GM19372 (cell line): Measurements from ENCODE around the gene ZNF132.
"Not testable (repeated sequence)": the region's sequence is repeated elsewhere in the genome, so short reads cannot be mapped to it uniquely, and the experiment has no call there.

Source experiments
- ATAC-seq: cut with Tn5 transposase; IDR thresholded peaks from one replicate; pipeline ENCODE4 v1.9.1; 2021; ENCODE audit warnings: mild to moderate bottlenecking, low read depth, moderate library complexity; ENCODE audit not compliant: unreplicated experiment

The ZNF132 gene

GRCh38 chr19:58408152-58409009, 31.6 kb downstream of the ZNF132 start, which contains the start of gene ZNF584:
Gene ZNF584 (plus strand): TSS chr19:58408649. CDS start chr19:58409148, 499 bp downstream.
- peak; percentile 95 for ATAC-seq

GRCh38 chr19:58407658-58408151, 32.2 kb downstream of the ZNF132 start:
- ATAC-seq: no peak

DNA sequence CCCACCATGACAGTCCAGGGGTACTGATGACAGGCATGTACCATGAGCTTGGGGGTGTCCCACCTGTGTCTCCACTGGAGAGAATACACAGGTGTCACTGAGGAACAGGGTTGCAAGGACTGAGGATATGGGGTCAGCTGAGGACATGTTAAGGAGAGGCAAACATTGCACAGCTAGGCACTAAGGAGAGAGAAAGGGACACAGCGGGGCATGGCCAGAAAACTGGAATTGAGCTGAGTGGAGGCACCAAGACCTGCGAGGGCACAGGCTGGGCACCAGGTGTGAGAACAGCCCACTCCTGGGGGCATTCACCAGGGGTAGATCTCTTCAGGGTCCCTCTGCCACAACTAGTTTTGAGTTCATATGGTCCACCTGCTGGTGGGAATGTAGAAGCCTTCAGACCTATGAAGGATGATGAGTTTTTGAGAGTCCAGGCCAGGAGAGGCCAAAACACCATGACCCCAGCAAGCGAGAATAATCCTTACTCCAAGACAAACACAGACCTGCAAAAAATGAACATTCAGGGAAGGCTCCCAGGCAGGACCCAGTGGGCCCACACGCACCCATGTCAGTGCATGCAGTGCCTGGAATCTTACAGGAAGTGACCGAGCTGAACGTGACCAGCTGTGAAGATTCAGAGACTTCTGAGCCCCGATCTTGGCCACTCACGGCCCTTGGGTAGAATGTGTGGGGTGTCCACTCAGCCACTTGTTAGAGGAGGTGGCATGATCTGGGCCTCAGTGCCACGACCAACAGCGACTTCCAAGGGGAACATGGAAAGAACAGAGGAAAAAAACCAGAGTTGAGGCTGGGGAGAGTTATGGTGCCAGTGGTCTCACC, 32.9 kb downstream of the ZNF132 start:
- ATAC-seq: no peak

DNA sequence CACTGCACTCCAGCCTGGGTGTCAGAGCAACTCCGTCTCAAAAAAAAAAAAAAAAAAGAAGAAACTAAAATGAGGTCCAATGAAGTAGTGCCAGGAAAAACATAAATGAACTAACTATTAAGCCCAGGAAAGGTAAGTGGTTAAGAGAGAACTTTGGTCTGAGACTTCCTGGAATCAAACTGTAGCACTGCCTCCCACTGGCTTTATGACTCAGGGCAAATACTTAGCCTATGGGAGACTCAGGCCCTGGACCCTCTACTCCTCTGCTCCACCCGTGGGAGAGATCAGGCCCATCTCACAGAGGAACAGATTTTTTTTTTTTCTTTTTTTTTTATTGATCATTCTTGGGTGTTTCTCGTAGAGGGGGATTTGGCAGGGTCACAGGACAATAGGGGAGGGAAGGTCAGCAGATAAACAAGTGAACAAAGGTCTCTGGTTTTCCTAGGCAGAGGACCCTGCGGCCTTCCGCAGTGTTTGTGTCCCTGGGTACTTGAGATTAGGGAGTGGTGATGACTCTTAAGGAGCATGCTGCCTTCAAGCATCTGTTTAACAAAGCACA, 36.0 kb downstream of the ZNF132 start:
- ATAC-seq: not testable (repeated sequence)

DNA sequence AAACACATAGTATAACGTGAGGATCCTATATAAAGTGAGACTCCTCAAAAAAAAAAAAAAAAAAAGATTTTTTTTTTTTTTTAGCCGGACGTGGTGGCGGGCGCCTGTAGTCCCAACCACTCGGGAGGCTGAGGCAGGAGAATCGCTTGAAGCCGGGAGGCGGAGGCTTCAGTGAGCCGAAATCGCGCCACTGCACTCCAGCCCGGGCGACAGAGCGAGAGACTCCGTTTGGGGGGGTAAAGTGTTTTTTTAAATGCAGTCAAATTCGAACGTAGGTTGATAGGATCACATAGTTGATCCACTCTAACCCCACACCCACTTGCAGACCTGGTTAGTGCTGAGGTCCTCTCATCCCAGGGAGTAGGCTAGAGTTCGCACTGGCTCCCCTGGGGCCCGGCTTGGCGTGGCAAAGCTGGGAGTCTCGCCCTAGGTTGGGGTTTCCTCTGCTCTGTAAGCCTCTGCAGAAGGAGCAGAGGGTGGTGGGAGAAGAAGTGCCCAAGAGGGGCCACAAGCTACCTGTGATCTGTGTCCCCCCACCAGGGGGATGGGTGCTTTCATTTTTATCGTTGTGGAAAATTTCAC, 38.0 kb downstream of the ZNF132 start:
- ATAC-seq: no peak

DNA sequence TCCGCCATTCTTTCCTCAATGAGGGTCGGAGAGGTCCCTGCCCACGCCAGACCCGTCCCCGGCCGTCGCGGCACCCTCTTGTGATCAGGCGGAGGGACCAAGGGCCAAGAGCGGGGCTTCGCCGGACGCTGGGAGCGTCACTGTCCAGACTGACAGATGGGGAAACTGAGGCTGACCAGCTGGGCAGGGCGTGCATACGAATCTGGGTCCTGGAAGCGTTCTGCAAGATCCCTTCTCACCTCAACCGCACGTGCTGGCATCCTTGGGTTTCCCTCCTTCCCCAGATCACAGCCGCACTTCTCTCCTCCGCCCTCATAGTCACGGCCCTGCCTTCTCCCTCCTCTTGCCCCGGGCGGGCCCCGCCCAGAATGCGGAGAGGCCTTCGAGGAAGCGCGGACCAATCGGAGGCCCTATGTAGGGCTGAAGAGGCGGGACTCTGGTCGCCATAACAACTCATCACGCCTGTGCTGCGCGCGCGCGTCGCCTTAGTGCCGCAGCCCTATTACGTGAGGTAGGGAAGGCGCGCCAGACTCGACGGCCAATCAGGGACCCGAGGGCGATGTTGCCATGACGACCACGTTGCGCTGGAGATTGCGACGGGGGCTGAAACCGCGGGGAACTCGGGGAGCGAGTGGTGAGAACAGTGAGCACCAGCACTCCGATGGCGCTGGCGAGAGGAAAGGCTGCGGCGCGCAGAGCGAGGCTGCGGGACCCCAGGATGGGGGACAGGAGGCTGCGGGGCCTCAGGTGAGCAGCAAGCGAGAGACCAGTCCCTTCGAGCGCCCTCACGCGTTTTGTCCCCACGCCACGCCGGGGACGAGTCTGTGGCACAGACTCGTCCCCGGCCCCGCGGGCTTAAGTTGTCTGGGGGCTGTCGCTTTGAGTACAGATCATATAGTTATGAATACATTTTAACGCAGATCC, 38.8 kb downstream of the ZNF132 start:
- peak; percentile 99 for ATAC-seq

DNA sequence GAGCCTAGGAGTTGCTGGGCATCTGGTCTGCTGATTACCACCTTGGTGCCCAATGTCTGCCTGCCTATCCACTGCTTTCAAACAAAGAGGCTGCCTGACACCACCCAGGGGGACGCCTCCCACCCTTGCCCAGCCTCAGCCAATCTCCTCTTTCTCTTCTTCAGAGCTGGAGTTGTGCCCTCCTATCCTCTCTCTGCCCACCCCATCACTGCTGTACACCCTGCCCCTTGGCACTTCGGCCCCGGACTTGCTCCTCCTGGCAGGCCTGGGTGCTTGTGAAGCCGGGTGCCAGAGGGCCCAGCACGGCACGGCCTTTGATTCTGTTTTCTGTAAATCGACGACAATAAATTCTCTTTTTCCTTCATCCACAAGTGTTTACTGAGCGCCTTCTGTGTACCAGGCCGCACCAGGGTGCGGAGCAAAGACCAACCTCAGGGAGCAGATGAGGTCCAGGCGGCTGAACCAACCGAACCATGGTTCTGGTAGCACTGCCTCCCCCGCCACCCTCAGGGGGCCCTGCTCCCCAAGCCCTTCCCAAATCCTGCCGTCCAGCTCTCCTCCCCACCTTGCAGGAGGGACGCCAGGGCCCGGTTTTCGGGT, 39.5 kb downstream of the ZNF132 start:
- ATAC-seq: no peak

DNA sequence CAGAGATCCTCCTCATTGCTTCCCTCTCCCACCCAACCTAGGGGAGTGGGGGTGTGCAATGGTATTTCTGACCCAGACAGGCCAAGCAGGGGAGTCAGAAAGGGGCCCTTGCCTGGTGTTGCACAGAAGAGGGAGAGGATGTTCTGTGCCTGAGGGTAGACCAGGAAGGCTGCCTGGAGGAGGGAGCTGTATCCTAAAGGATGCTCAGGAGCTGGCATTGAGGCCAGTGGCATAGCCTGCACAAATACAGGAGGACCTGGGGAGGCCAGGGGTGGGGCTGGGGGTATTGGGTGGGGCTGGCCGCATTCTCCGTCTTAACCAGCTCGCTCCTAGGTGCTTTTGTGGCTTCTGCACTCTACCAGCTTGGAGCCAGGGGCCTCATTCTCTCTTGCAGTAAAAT, 40.0 kb downstream of the ZNF132 start:
- no peak for ATAC-seq

- ATAC-seq: no peak
These were observed 41.4 kb downstream of the ZNF132 start for GRCh38 chr19:58398545-58398944.

DNA sequence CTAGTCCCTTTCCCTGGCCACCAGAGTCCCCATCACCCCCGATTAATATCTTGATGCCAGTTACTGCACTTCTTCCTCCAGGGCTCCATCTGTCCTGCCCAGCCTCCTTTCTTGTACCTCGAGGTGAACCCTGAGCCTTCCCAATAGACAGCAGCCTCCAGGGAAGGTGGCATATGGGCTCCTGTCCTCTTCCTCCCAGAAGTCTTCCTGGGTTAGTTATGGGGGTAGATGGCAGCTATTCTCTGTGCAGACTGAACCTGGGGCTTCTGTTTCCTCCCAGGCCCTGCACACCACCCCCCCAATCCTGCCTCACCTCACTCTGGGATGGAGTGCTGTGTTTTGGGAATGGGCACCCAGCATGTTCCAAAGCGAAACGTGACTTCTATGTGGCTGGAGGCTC, 41.9 kb downstream of the ZNF132 start:
- ATAC-seq: no peak

DNA sequence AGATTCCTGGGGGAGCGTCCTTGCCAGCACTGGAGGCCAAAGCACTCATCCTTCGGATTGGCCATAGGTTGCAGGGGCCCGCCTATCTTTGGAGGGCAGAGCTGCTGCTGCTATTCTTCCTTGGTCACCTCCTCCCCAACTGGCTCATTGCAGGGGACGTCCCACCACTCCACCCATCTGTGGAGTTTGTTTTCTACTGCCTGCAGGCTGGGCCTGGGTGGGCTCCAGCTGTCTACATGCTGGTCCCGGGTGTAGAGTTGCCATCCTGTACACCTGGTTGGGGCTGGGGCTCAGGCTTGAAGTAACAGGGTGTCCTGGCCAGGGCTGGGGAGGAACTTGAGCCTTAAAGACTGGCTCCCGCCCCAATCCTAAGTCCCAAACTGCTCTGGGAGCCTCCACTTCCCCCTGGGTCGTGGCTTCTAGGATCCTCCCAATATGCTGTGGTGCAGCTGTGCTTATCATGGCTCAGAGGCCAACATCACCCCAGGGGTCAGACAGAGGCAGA, 42.4 kb downstream of the ZNF132 start:
- ATAC-seq: no peak

DNA sequence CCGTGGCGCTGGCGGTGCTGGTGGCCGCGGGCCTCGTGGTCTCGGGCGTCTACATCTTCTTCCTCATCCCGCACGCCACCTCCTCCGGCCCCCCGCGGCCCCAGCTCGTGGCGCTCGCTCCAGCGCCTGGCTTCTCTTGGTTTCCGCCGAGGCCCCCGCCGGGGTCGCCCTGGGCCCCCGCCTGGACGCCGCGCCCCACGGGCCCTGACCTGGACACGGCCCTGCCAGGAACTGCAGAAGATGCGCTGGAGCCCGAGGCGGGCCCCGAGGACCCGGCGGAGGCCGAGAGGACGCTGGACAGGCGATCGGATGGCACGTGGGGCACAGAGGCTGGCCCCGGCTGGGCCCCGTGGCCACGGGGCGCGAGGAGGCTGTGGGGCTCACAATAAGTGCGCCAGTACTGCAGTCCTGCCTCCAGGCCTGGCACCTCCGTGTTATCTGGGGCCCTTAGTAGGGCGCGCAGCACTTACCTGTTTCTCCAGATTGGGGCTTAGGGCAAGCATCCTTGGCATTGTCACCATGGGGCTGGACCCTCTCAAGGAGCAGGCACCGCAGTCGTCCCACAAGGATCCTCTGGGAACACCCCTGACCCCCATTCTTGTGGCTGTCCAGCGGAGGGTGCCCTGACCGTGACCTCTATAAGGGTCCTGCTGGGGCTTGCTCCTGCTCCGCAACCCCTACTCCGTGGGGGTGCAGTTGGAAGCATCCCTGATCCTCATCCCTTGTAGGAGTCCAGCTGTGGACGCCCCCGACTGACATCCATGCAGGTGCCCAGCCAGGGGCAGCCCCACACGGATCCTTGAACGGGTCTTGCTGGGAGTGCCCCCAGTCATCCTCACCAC, 43.0 kb downstream of the ZNF132 start:
- ATAC-seq: no peak

- no peak for ATAC-seq
These were observed 43.9 kb downstream of the ZNF132 start for GRCh38 chr19:58395979-58396627.

DNA sequence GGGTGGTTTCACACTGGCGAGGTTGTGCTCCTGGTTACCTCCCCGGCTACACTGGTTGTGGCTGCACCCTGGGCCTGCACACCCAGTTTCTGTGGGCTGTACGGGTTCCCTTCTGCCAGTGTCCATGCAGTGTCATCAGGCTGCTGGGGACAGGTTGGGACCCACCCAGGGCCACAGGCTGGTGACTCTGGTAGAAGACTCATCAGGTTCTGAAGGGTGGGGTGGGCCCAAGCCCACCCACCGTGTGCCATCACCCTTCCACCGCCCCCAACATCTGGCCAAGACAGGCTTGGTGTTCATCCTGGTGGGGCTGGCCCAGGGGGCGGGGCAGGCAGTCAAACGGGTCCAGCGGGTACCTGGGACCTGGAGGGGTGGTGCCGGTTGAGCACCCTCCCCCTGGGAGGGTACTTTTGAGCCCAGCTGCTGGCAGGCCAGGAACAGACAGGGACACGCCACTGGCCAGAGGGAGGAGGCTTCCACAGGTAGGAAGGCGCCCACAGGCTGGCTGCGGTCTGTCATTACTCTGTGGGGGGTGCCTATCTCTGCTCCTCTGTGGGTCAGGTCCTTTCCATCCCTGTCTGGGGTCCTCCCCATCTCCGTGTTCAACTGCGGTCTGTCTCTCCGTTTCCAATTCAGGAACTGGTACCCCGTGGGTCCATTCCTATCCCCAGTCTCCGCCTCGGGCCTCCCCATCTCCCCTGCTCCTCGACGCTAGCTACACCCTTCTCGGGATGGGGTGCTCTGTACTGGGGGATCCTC, 44.6 kb downstream of the ZNF132 start, which contains the start of gene RNF225:
RNF225 (plus strand) TSS at position 437 of the 759 bp plus-strand sequence. CDS start 434 bp downstream, outside the sequence.
- no peak for ATAC-seq

DNA sequence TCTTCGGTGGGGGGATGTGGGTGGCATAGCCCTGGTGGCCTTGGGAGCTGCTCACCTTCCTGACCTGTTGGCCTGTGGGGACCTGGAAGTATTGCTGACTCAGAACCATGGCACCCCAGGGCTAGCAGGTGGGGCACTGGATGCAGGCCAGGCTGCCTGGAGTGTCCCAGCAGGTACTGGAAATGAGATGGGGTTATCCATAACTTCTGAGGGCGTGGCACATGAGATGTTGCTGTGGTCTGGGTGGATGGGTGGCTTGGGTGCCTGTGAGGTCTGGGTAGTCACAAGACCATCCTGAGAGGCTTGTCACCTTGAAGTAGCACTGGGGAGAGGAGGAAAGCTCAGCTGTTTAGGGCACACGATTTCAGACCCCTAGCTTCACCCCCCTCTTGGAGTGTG, 45.1 kb downstream of the ZNF132 start:
- ATAC-seq: no peak

- ATAC-seq: no peak
These were observed 46.3 kb downstream of the ZNF132 start for GRCh38 chr19:58393725-58394033.
